Stimulated activated CD4-positive, alpha-beta T cell treated with anti-CD3 and anti-CD28 coated beads, Interleukin-1b, Interleukin-23, amount 100 ng/mL, for 1 hour (primary cell): ENCODE measurements around the gene OR2A14.
"Not testable (repeated sequence)": the region's sequence is repeated elsewhere in the genome, so short reads cannot be mapped to it uniquely, and the experiment has no call there.

Source experiments
- DNase-seq, 2 donors: peaks; one replicate each; pipeline ENCODE4 v3.0.0-alpha.2; 2020; ENCODE audit warnings: low read depth in 2 of 2

Gene OR2A14

GRCh38 chr7:144148224-144148827, 25.4 kb downstream of the OR2A14 start:
- no peak for DNase-seq

- no peak for DNase-seq
Observed at GRCh38 chr7:144158861-144159260, 35.9 kb downstream of the OR2A14 start.

GRCh38 chr7:144164784-144165183, 41.8 kb downstream of the OR2A14 start:
- DNase-seq: no peak

- DNase-seq: not testable (repeated sequence)
Observed at GRCh38 chr7:144171594-144172350, 48.8 kb downstream of the OR2A14 start.

GRCh38 chr7:144174613-144175012, 51.6 kb downstream of the OR2A14 start:
- DNase-seq: no peak

GRCh38 chr7:144178380-144179164, 55.6 kb downstream of the OR2A14 start:
- DNase-seq: not testable (repeated sequence)

GRCh38 chr7:144179165-144179479, 56.1 kb downstream of the OR2A14 start:
- not testable (repeated sequence) for DNase-seq
